Left cardiac atrium (tissue), 4 donors: ENCODE measurements around the gene MYLK. TPM values are rescaled to one million over a fixed set of nuclear protein-coding genes. Genes with fewer than 3 reads are reported as not detected.

Source experiments
- ATAC-seq, 2 donors: fragments of 200-7000 bp; cut with Tn5 transposase; one replicate each; pipeline ENCODE4 v1.9.1; 2020; ENCODE audit warnings: mild to moderate bottlenecking in 2 of 2, moderate library complexity in 2 of 2
- DNase-seq: peaks from one replicate; pipeline ENCODE4 v3.0.0-alpha.2; 2020
- intact Hi-C, 2 donors: fragments of 100-400 bp; cut with DNase I; formaldehyde crosslinking; loops; one replicate each; pipeline versions ENCODE4 v1.14.1 to v1.15.1; 2022 to 2023
- total RNA-seq, 2 donors: library from RNA; stranded (reverse); fragmentation: NEBNext Ultra II Directional; extraction: Animal tissue kit (Norgen Biotek cat#: 25700); gene quantifications; one replicate each; pipeline ENCODE4 v1.2.1, GENCODE V29; 2021
- donor health status: DM: no; HTN: yes; CAD: no.
- donor health status: DM: no; HTN: yes; CAD: no; lungs with severe emphysema.
- donor health status: DM: yes; HTN: yes; CAD: no.
- donor health status: Dilated cardiomyopathy.

MYLK gene
- total RNA-seq, 2 donors from 2014 or later: 66.2 to 116 TPM

GRCh38 chr3:123802007-123802625 is 82.0 kb downstream of the MYLK start:
- intact Hi-C loops: no loop called here
- DNase-seq (no peak), ATAC-seq (no peak)

- intact Hi-C loops: no loop called here
- ATAC-seq (no peak), DNase-seq (no peak)
These were observed 82.7 kb downstream of the MYLK start for GRCh38 chr3:123801474-123801873.

- DNase-seq (no peak), ATAC-seq (peak in 1 of 2 donors; percentile 12)
- intact Hi-C loops: no loop called here
These were observed 83.8 kb downstream of the MYLK start for GRCh38 chr3:123800362-123800682.

GRCh38 chr3:123799544-123800361 is 84.4 kb downstream of the MYLK start:
- DNase-seq (peak; percentile 35), ATAC-seq (peak; percentile 70 to 84)
- intact Hi-C loops: no loop called here

GRCh38 chr3:123798550-123798949 is 85.6 kb downstream of the MYLK start:
- no peak for ATAC-seq
- DNase-seq: no peak
- intact Hi-C loops: no loop called here

- no peak for DNase-seq
These were observed 88.5 kb downstream of the MYLK start for GRCh38 chr3:123795471-123796251.

GRCh38 chr3:123793425-123793824 is 90.7 kb downstream of the MYLK start:
- intact Hi-C loops: no loop called here
- ATAC-seq (no peak), DNase-seq (no peak)

More at GRCh38 chr3:123795471-123796251, 88.5 kb downstream of the MYLK start:
- intact Hi-C loops: no loop called here
- no peak for ATAC-seq

GRCh38 chr3:123792473-123793201 is 91.5 kb downstream of the MYLK start:
- intact Hi-C loops: no loop called here
- ATAC-seq: no peak
- DNase-seq: no peak

GRCh38 chr3:123791898-123792297 is 92.2 kb downstream of the MYLK start:
- DNase-seq (no peak), ATAC-seq (no peak)
- intact Hi-C loops: no loop called here

- intact Hi-C loops: no loop called here
- DNase-seq: no peak
- ATAC-seq: no peak
These were observed 92.7 kb downstream of the MYLK start for GRCh38 chr3:123791417-123791816.

- DNase-seq (no peak), ATAC-seq (no peak)
- intact Hi-C loops: no loop called here
These were observed 93.1 kb downstream of the MYLK start for GRCh38 chr3:123791073-123791370.

GRCh38 chr3:123790254-123791072 is 93.7 kb downstream of the MYLK start:
- no peak for DNase-seq
- no peak for ATAC-seq
- intact Hi-C loops: no loop called here

GRCh38 chr3:123789760-123790159 is 94.4 kb downstream of the MYLK start:
- no peak for ATAC-seq
- intact Hi-C loops: no loop called here

GRCh38 chr3:123789160-123789559 is 95.0 kb downstream of the MYLK start:
- intact Hi-C loops: no loop called here
- ATAC-seq (no peak), DNase-seq (no peak)

More at GRCh38 chr3:123789760-123790159, 94.4 kb downstream of the MYLK start:
- DNase-seq: no peak

GRCh38 chr3:123788710-123789109 is 95.4 kb downstream of the MYLK start:
- intact Hi-C loops: no loop called here
- no peak for DNase-seq
- no peak for ATAC-seq

GRCh38 chr3:123787133-123787532 is 97.0 kb downstream of the MYLK start:
- no peak for DNase-seq
- ATAC-seq: no peak
- intact Hi-C loops: no loop called here

GRCh38 chr3:123785602-123786001 is 98.5 kb downstream of the MYLK start:
- no peak for DNase-seq
- intact Hi-C loops: no loop called here
- no peak for ATAC-seq

- DNase-seq (no peak), ATAC-seq (peak in 1 of 2 donors; percentile 27)
- intact Hi-C loops: no loop called here
These were observed 100.3 kb downstream of the MYLK start for GRCh38 chr3:123783811-123784210.
